ENCODE measurements around the gene EML1. TPM values are rescaled to one million over a fixed set of nuclear protein-coding genes. Genes with fewer than 3 reads are reported as not detected.

EML1 gene
- polyA plus RNA-seq, 3 donors from 2014 or later, result not detected

DNA sequence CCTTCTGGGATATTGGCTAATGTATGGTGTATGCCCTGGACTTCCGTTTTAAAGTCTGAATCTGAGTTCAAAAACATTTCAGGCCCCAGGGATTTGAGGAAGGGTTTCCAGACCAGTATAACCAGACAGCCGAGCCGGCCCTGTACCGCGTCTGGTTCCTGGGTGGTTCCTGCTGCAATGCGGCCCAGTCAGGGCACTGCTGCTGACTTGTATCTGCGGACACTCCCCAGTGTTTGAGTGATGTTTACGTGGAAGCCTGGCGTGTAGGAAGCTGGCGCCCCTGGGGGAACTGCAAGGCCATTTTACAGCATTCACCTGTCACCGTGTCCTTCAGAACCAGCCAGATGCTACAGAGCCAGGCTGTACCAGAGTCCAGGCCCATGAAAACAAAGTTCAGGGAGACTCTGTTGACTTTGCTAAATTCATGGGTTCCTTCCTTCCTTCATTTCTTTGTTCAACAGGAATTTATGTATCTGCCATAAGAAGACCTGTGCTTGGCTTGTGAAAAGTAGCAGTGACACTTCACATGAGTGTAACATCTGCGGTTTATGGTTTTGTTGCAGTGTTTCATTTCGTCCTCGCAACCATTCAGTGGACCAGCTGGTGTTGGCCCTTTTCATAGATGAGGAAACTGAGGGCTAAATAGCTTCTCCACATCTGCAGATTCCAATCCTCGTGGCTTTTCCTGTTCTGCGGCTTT is 16.8 kb downstream of the EML1 start:
- Mint-ChIP-seq H3K9me3 (no peaks in the 10 kb centered on the region), H3K27ac (no peak overlapping the region), H3K4me1 (no peaks in the 10 kb centered on the region), H3K4me3 (no peak overlapping the region), H3K36me3 (no peaks in the 10 kb centered on the region), H3K27me3 (ENCODE audit: low read depth in 3 of 3) (peaks cover 10 to 19% (median 16%) of the 10 kb centered on the region in 3 donors)
- no peak for DNase-seq

DNA sequence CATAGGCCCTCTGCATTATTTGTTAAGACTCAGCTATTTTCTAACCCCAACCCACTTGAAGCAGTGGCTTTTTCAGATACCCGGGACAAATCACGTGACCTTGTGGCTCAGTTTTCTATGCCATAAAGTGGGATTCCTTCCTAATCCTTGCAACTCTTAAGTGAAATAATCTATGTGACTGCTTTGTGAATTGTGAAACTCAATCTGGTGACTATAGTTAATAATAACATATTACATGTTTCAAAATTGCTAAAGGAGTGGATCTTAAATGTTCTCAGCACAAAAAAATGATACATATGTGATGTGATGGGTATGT is 17.3 kb downstream of the EML1 start:
- no peaks in the 10 kb centered on the region for H3K36me3 Mint-ChIP-seq
- DNase-seq, result no peak
- no peak overlapping the region for H3K27ac Mint-ChIP-seq
- peaks cover 12 to 19% (median 16%) of the 10 kb centered on the region in 3 donors for H3K27me3 Mint-ChIP-seq (ENCODE audit: low read depth in 3 of 3)
- H3K4me3 Mint-ChIP-seq, result no peak overlapping the region
- H3K9me3 Mint-ChIP-seq, result no peaks in the 10 kb centered on the region
- no peaks in the 10 kb centered on the region for H3K4me1 Mint-ChIP-seq

DNA sequence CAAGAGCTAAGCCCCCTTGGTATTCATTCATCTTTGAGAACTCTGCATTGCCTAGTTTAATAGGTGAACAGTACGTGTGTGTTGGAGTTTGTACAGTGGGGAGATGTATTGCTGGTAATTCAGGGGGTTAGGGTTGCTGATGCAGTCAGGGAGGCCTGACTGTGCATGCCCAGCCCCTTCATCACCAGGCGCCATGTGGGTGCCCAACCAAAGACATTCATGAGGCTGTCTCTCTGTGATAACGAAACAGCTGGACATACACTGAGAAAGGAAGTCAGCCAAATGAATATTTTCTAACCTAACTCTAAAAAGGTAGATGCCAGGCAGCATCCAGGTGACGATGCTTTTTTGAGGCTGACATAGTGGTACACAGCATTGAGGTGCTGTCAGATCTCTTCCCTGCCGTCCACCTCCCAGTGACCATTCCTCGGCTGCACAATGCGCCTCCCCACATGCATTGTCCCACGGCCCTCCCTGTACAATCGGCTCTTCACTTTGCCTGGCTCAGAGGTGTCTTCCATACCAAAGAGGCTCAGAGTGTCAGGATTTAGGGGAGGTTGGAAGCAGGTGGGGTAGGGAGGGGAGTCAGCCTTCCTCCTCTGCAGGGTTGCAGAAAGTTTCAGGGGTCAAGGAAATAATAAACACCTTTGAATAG is 19.0 kb downstream of the EML1 start:
- no peak for DNase-seq
- no peaks in the 10 kb centered on the region for H3K4me1 Mint-ChIP-seq
- no peak overlapping the region for H3K27ac Mint-ChIP-seq
- H3K27me3 Mint-ChIP-seq (ENCODE audit: low read depth in 3 of 3), result peaks cover 12 to 16% (median 14%) of the 10 kb centered on the region in 3 donors
- no peaks in the 10 kb centered on the region for H3K9me3 Mint-ChIP-seq
- H3K36me3 Mint-ChIP-seq, result no peaks in the 10 kb centered on the region
- H3K4me3 Mint-ChIP-seq, result no peak overlapping the region

DNA sequence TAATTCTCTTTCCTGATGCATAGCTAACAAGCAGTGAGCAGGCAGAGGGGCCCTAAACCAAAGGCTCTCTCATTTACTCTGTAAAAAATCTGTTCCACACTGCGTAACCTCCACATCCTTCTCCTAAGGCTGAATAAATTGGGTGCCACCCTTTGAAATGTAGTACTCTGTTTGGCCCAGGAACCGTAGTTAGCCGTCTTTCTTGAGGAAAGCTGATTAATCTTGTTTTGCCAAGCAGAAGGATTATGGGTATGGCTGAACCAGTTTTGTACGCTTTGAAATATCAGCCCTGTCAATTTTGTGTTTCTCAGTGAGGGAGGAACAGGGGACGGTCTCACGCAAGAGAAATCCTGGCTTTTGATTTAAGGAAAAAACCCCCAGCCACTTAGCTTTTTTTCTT is 19.7 kb downstream of the EML1 start:
- peaks cover 16 to 17% (median 16%) of the 10 kb centered on the region in 3 donors for H3K27me3 Mint-ChIP-seq (ENCODE audit: low read depth in 3 of 3)

DNA sequence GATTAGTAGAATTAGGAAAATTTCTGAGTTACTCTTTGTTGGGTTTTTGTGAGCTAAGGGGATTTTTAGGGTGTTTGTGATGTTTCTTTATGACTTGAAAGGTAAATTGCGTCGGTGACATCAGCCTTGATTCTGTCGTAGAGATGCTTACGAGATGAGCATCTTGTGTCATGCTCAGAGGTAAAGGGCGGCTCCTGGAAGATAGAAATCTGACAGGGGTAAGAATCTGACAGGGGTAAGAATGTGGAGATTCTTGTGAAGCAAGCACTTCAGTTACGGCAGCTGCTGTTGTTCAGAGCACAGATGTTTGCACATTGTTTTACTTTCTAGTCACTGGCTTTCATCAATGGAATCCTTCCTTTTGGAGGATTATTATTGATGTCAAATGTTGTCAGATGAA is 22.5 kb downstream of the EML1 start:
- no peak overlapping the region for H3K4me3 Mint-ChIP-seq

More for the DNA sequence above, 19.7 kb downstream of the EML1 start:
- no peak overlapping the region for H3K27ac Mint-ChIP-seq
- no peaks in the 10 kb centered on the region for H3K9me3 Mint-ChIP-seq
- no peak overlapping the region for H3K4me3 Mint-ChIP-seq
- DNase-seq, result no peak
- H3K36me3 Mint-ChIP-seq, result no peaks in the 10 kb centered on the region
- no peaks in the 10 kb centered on the region for H3K4me1 Mint-ChIP-seq

DNA sequence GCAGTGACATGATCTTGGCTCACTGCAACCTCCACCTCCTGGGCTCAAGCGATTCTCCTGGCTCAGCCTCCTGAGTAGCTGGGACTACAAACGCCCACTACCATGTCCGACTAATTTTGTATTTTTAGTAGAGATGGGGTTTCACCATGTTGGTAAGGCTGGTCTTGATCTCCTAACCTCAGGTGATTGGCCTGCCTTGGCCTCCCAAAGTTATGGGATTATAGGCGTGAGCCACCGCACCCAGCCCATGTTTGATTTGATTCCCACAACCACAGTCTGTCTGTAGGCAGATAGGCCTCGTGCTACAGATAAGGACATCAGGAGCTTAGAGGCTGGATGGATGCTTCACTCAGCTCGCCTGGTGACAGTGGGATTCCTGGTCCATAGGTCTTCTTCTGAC is 23.0 kb downstream of the EML1 start:
- no peak overlapping the region for H3K4me3 Mint-ChIP-seq
- no peak overlapping the region for H3K27ac Mint-ChIP-seq
- H3K36me3 Mint-ChIP-seq, result no peaks in the 10 kb centered on the region
- no peaks in the 10 kb centered on the region for H3K9me3 Mint-ChIP-seq
- peaks cover 7 to 25% (median 16%) of the 10 kb centered on the region in 3 donors for H3K27me3 Mint-ChIP-seq (ENCODE audit: low read depth in 3 of 3)
- no peaks in the 10 kb centered on the region for H3K4me1 Mint-ChIP-seq
- no peak for DNase-seq

More for the DNA sequence above, 22.5 kb downstream of the EML1 start:
- Mint-ChIP-seq H3K27ac (no peak overlapping the region), H3K27me3 (ENCODE audit: low read depth in 3 of 3) (peaks cover 10 to 25% (median 16%) of the 10 kb centered on the region in 3 donors), H3K4me1 (no peaks in the 10 kb centered on the region), H3K9me3 (no peaks in the 10 kb centered on the region), H3K36me3 (no peaks in the 10 kb centered on the region)
- DNase-seq, result no peak

DNA sequence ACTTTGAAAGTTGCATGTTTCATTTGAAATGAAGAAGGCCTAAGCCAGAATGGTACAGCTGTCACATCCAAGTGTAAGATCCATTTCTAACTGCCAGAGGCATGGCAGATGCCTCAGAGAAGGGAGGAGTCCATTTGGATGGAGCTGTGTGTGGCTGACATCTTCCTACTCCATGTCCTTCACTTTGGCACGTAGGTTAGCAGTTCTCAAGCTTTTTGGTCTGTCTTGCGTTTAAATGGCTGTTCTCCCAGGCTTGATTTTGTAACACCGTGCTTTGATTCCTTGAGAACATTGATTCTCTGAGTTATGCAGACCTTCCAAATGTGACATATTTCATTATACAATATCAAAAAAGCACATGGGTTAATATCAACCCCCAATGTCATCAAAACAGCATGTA is 23.4 kb downstream of the EML1 start:
- peaks cover 3% of the 10 kb centered on the region in 2 donors for H3K4me1 Mint-ChIP-seq
- H3K27me3 Mint-ChIP-seq (ENCODE audit: low read depth in 3 of 3), result peaks cover 7 to 30% (median 16%) of the 10 kb centered on the region in 3 donors
- no peaks in the 10 kb centered on the region for H3K9me3 Mint-ChIP-seq
- no peak for DNase-seq
- no peak overlapping the region for H3K4me3 Mint-ChIP-seq
- no peaks in the 10 kb centered on the region for H3K36me3 Mint-ChIP-seq
- H3K27ac Mint-ChIP-seq, result no peak overlapping the region

DNA sequence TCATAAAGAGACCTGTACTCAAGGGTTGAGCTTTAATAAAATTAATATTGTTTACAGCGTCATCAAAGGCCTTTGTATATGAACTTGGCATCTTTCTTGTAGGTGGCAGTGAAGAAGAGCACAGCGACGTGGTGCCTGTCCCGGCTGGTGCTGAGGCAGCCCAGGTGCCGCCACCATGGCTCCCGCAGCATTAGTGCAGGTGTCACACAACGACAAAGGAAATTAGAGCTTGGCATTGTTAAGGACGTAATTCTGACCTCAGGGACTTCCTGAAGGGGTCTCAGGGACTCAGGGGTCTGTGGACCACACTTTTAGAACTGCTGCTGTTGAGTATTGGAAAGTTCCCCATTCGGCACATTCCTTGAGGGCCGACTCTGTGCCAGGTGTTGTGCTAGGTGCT is 24.1 kb downstream of the EML1 start:
- H3K4me3 Mint-ChIP-seq, result no peak overlapping the region
- no peak overlapping the region for H3K27ac Mint-ChIP-seq
- H3K36me3 Mint-ChIP-seq, result no peaks in the 10 kb centered on the region
- peaks cover 7 to 28% (median 16%) of the 10 kb centered on the region in 3 donors for H3K27me3 Mint-ChIP-seq (ENCODE audit: low read depth in 3 of 3)
- no peaks in the 10 kb centered on the region for H3K9me3 Mint-ChIP-seq
- no peak for DNase-seq
- H3K4me1 Mint-ChIP-seq, result peaks cover 9 to 10% of the 10 kb centered on the region in 2 donors

DNA sequence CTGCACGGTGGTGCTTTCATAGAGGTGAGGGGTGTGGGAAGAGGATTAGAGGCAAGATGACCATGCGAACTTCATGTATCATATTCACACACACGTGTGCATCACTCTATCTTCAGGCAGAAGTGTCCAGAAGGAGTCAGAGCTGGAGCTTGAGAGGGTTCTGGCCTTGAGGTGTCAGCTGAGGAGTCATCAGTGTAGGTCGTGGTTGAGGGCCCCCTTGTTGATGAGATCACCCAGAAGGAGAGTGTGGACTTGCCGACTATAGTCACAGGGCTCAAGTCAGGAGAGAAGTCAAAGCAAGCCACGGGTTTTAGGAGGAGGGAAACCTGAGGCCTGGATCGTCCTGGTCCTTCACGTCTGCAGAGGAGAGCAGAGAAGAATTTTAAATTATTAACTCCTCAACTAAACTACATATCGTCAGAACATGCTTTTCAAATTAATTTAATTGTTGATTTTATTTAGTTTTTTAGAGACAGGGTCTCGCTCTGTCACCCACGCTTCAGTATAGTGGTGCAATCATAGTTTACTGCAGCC is 25.4 kb downstream of the EML1 start:
- DNase-seq, result no peak
- Mint-ChIP-seq H3K27ac (no peak overlapping the region), H3K4me3 (no peak overlapping the region), H3K4me1 (peaks cover 13 to 15% of the 10 kb centered on the region in 2 donors), H3K36me3 (no peaks in the 10 kb centered on the region), H3K9me3 (no peaks in the 10 kb centered on the region), H3K27me3 (ENCODE audit: low read depth in 3 of 3) (peaks cover 7 to 23% (median 13%) of the 10 kb centered on the region in 3 donors)

DNA sequence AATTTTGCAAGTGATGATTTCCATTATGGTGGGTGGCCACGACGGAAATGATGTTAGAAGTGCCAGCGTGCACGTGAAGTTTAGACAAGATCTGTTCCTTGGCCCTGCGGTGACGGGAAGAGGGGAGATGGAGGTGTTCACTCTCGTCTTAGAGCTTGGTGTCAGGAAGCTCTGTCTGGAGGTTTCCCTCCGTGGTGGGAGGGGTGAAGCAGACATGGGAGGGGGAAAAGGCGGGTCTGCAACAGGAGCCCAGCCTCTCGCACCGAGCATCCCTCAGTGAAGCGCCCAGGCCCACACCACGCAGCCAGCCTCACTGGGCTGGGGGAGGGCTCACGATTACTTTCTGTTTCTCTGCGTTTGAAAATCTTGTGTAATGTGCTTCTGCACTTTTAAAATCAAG is 26.3 kb downstream of the EML1 start:
- H3K4me1 Mint-ChIP-seq, result peaks cover 13 to 15% of the 10 kb centered on the region in 2 donors
- H3K4me3 Mint-ChIP-seq, result no peak overlapping the region
- H3K27me3 Mint-ChIP-seq (ENCODE audit: low read depth in 3 of 3), result peaks cover 7 to 23% (median 19%) of the 10 kb centered on the region in 3 donors
- H3K9me3 Mint-ChIP-seq, result no peaks in the 10 kb centered on the region
- no peak overlapping the region for H3K27ac Mint-ChIP-seq
- DNase-seq, result no peak
- no peaks in the 10 kb centered on the region for H3K36me3 Mint-ChIP-seq

DNA sequence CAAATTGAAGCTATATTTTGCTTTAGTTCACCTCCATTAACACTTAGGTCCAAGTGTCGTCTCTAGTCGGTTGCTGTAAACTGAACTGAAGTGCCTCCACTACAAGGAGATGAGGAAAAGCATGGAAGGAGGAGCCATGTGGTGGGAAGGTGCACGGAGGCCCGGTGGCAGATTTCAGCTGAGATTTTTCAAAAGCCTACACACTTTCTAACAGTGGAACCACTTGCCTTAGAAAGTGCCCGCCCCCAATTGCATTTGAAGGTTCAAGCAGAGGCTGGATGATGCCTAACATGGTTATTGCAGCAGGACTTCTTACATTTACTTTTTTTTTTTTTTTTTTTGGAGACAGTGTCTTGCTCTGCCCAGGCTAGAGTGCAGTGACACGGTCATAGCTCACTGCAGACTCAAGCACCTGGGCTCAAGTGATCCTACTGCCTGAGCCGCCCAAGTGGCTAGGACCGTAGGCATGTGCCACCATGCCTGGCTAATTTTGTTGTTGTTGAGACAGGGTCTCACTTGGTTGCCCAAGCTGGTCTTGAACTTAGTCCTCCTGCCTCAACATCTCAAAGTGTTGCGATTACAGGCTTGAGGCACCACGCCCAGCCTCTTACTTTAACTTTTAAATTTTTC is 27.6 kb downstream of the EML1 start:
- H3K36me3 Mint-ChIP-seq, result no peaks in the 10 kb centered on the region
- DNase-seq, result no peak

DNA sequence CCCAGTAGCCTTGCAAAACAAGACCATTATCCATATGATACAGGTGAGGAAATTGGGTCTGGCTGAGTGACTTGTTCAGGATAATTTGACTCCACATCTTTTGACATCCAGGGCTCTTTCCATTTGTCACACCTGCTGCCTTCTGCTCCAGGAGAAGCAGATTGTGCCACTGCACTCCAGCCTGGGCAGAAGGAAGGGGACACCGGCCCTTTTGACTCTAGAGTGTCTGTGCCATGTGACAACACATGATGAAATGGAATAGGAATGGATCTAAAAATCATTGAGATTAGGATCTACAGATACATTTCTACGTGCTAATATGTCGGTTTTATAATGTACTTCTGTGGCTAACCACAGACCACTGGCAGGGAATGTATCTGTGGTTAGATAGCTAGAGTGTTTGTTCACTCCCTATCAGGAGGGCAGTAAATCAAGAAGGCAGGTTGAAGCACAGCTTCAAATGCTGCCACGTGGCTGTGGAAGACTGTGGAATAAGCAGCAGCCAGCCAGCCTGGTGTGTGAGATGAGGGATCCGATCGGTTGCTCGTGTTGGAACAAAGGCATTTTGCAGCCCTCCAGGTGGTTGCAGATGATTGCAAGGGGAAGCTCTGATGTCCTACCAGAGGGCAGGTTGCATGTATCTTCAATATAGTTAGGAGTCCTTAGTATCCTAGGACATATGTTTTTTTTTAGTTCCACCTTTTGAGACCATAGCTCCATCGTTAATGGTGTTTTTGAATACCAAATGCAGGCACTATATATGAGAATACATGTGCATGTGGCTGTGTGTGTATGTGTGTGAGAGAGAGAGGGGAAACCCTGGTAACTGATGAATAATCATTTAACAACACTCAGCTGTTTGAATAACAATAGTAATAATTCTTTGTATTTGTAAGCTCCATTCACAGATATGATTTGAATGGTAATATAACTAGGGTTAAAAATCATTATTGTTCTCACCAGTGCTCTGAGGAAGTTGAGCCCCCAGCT is 28.6 kb downstream of the EML1 start:
- peaks cover 6 to 23% (median 15%) of the 10 kb centered on the region in 3 donors for H3K27me3 Mint-ChIP-seq (ENCODE audit: low read depth in 3 of 3)
- H3K4me3 Mint-ChIP-seq, result peak overlapping the region in 1 of 5 donors; percentile 28
- H3K36me3 Mint-ChIP-seq, result no peaks in the 10 kb centered on the region
- DNase-seq, result peak; percentile 3 to 39 (median 13)
- peaks cover 13 to 15% of the 10 kb centered on the region in 2 donors for H3K4me1 Mint-ChIP-seq
- no peak overlapping the region for H3K27ac Mint-ChIP-seq
- peaks cover 0 to 2% (median 0%) of the 10 kb centered on the region in 6 donors for H3K9me3 Mint-ChIP-seq

More for the DNA sequence above, 27.6 kb downstream of the EML1 start:
- H3K4me3 Mint-ChIP-seq, result no peak overlapping the region
- no peak overlapping the region for H3K27ac Mint-ChIP-seq
- H3K4me1 Mint-ChIP-seq, result peaks cover 13 to 15% of the 10 kb centered on the region in 2 donors
- H3K27me3 Mint-ChIP-seq (ENCODE audit: low read depth in 3 of 3), result peaks cover 6 to 23% (median 17%) of the 10 kb centered on the region in 3 donors
- peaks cover 0 to 2% (median 0%) of the 10 kb centered on the region in 6 donors for H3K9me3 Mint-ChIP-seq

DNA sequence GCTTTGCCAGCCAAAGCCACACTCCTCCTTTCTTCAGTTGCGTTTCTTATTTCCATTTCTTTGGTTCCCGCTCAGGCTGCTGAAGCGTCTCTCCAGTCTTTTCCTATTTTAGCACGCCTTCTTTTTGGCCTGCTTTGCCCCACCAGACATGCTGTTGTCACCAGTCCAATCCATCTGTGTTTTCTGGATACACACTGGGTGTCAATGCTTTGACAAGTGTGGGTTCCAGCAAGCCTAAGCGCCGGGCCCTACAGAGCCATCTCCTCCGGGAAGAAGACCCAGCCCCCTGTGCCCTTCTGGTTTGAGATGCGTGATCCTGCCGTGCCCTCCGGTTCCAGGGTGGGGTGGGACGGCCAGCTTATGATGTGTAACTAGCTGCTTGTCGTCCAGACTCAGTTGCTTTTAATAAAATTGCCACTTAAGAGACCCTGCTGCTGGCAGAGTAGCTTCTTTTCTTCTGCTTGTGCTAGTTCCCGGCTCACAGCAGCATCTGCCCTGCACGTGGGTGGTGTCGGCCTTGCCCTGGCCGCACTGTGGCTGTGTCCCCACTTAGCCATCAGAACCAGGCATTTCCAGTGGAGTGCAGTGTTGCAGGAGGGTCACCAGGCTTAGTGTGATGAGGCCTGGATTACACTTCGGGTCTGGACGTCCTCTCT is 29.7 kb downstream of the EML1 start:
- Mint-ChIP-seq H3K27me3 (ENCODE audit: low read depth in 3 of 3) (peaks cover 6 to 15% (median 13%) of the 10 kb centered on the region in 3 donors), H3K36me3 (no peaks in the 10 kb centered on the region), H3K9me3 (peaks cover 0 to 2% (median 0%) of the 10 kb centered on the region in 6 donors), H3K27ac (no peak overlapping the region), H3K4me1 (peaks cover 13 to 15% of the 10 kb centered on the region in 2 donors), H3K4me3 (no peak overlapping the region)
- DNase-seq, result no peak

Data from immature natural killer cell (primary cell).